Panc1 (cell line): ENCODE results near the gene MEF2D. TPM values are rescaled to one million over a fixed set of nuclear protein-coding genes. Genes with fewer than 3 reads are reported as not detected.

ENCODE experiments used
- ATAC-seq: fragments of 200-7000 bp; cut with Tn5 transposase; 2 replicates; pipeline ENCODE4 v1.9.1; 2020; ENCODE audit warnings: mild to moderate bottlenecking, moderate library complexity
- BruUV-seq: library from RNA; stranded (reverse); fragments of 400-500 nt; replicated peaks from 2 replicates; lab custom pipeline; 2021; lab: Mats Ljungman, UMichigan
- CTCF ChIA-PET: fragments of 300-600 bp; sonication (Branson Sonifier 250); formaldehyde crosslinking; loops from one replicate; lab custom pipeline; 2022; ENCODE audit warnings: antibody characterized with exemption; lab: Charles Lee
- POLR2A ChIA-PET: fragments of 300-600 bp; sonication (Branson Sonifier 250); formaldehyde crosslinking; loops from one replicate; lab custom pipeline; 2022; ENCODE audit warnings: antibody characterized with exemption; lab: Charles Lee
- DNase-seq: peaks from one replicate; pipeline ENCODE4 v3.0.0-alpha.2; 2010; ENCODE audit warnings: low read depth, low spot score
- H3K27ac ChIP-seq: 2 replicates; pipeline ENCODE4 v1.5.1; 2011; ENCODE audit warnings: mild to moderate bottlenecking, low read length, inconsistent platforms
- H3K27me3 ChIP-seq: fragments of 200-500 bp; sonication (Bioruptor generic); 2 replicates; pipeline ENCODE4 v1.6.0; 2014; ENCODE audit warnings: low read length, inconsistent platforms; ENCODE audit not compliant: control insufficient read depth, insufficient read depth
- H3K36me3 ChIP-seq: fragments of 200-500 bp; sonication (Bioruptor generic); 2 replicates; pipeline ENCODE4 v1.5.1; 2014; ENCODE audit warnings: inconsistent platforms, mild to moderate bottlenecking, low read length, moderate library complexity; ENCODE audit not compliant: control insufficient read depth, insufficient read depth
- H3K4me1 ChIP-seq: 2 replicates; pipeline ENCODE4 v1.5.1; 2011; ENCODE audit warnings: inconsistent platforms, mild to moderate bottlenecking, low read length, moderate library complexity; ENCODE audit not compliant: control insufficient read depth, insufficient read depth
- H3K4me3 ChIP-seq, 2 experiments: 2 replicates each; pipeline ENCODE4 v1.5.1; 2011 to 2012; ENCODE audit warnings: low read depth in 2 of 2, low read length in 2 of 2, mild to moderate bottlenecking in 2 of 2, inconsistent platforms in 1 of 2, moderate library complexity in 1 of 2
- H3K9me3 ChIP-seq: fragments of 200-500 bp; sonication (Bioruptor generic); 2 replicates; pipeline ENCODE4 v1.5.1; 2014; ENCODE audit warnings: low read depth, mild to moderate bottlenecking, inconsistent platforms, low read length, moderate library complexity; ENCODE audit not compliant: control insufficient read depth, insufficient read depth
- POLR2AphosphoS5 ChIP-seq: IDR thresholded peaks from 2 replicates; pipeline ENCODE4 v1.6.1; 2012; ENCODE audit warnings: mild to moderate bottlenecking, low read depth, low read length, moderate library complexity
- SIN3A ChIP-seq: IDR thresholded peaks from 2 replicates; pipeline ENCODE4 v1.6.1; 2012; ENCODE audit warnings: low read depth, mild to moderate bottlenecking, low read length, moderate library complexity, borderline replicate concordance; ENCODE audit not compliant: insufficient read depth
- TCF7L2 ChIP-seq: IDR thresholded peaks from 2 replicates; pipeline ENCODE4 v1.6.1; 2011; ENCODE audit warnings: mild to moderate bottlenecking, low read depth, low read length, inconsistent platforms
- in situ Hi-C: cut with HindIII; loops from 2 replicates; pipeline ENCODE4 v1.10.0; 2016; ENCODE audit warnings: low sequenced_read_pairs, low pct_unique_long_range_greater_than_20kb
- intact Hi-C: fragments of 100-400 bp; cut with micrococcal nuclease; formaldehyde crosslinking; loops from one replicate; pipeline ENCODE4 v1.10.0; 2022; ENCODE audit not compliant: unreplicated experiment
- total RNA-seq: library from RNA; stranded (reverse); gene quantifications from one replicate; pipeline ENCODE4 v1.2.1, GENCODE V29; 2021; ENCODE audit not compliant: unreplicated experiment
- TF ChIP-seq, protein P1 (sequence below): fragments of 450-650 bp; IDR thresholded peaks from 2 replicates; pipeline ENCODE4 v1.5.1; 2017; ENCODE audit warnings: mild to moderate bottlenecking
- TF ChIP-seq, protein P2 (sequence below), 2 experiments: IDR thresholded peaks; 2 replicates each; pipeline ENCODE4 v1.6.1; 2011 to 2012; ENCODE audit warnings: low read depth in 2 of 2, control low read depth in 1 of 2, low read length in 1 of 2, mild to moderate bottlenecking in 1 of 2, moderate library complexity in 1 of 2; ENCODE audit not compliant: insufficient read depth in 1 of 2

MEF2D gene
- total RNA-seq, 1 experiment from 2014 or later: 30.9 TPM

DNA sequence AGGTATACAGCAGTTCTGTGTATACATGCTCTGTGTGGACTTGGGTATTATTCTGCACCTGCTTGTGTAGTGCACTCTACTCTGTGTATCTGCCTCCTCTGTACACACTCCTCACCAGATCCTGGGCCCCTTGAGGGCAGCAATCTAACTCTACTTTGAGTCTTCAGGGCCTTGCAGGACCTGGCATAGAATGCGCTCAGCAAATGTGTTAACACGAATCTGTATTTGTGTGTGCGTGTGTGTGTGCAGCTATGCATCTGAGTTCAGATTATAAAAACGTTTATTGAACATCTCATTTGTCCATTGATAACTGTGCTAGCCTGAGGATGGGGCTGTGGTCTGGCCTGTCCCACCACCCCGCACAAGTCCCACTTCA lies 3.9 kb upstream of the MEF2D start:
- H3K27me3 ChIP-seq: no peaks in the 10 kb centered on the region
- peaks cover 8% of the 10 kb centered on the region; the same call in 1 of the 2 replicates for H3K36me3 ChIP-seq
- peak; percentile 33 for DNase-seq
- peak overlapping the region in 1 of 2 experiments; percentile 47; a peak in 2 of 4 replicates for H3K4me3 ChIP-seq
- in situ Hi-C loops: no loop called here
- no peak for ATAC-seq
- ChIA-PET POLR2A (interaction anchor here (0.6 to 1.0 kb wide), 5 partner anchors 8 to 115 kb away, joined by 3 read pairs; no protein-coding TSS in a partner anchor), CTCF (interaction anchor here (0.6 to 1.0 kb wide), 4 partner anchors 16 to 78 kb away, joined by 3 to 6 read pairs (median 4); no protein-coding TSS in a partner anchor)
- H3K27ac ChIP-seq: peak overlapping the region; percentile 92
- intact Hi-C loops: no loop called here
- BruUV-seq: no TSS peak
- TF ChIP-seq, protein P1, sequence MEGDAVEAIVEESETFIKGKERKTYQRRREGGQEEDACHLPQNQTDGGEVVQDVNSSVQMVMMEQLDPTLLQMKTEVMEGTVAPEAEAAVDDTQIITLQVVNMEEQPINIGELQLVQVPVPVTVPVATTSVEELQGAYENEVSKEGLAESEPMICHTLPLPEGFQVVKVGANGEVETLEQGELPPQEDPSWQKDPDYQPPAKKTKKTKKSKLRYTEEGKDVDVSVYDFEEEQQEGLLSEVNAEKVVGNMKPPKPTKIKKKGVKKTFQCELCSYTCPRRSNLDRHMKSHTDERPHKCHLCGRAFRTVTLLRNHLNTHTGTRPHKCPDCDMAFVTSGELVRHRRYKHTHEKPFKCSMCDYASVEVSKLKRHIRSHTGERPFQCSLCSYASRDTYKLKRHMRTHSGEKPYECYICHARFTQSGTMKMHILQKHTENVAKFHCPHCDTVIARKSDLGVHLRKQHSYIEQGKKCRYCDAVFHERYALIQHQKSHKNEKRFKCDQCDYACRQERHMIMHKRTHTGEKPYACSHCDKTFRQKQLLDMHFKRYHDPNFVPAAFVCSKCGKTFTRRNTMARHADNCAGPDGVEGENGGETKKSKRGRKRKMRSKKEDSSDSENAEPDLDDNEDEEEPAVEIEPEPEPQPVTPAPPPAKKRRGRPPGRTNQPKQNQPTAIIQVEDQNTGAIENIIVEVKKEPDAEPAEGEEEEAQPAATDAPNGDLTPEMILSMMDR: no peak
- TF ChIP-seq SIN3A: no peak
- TF ChIP-seq, protein P2, sequence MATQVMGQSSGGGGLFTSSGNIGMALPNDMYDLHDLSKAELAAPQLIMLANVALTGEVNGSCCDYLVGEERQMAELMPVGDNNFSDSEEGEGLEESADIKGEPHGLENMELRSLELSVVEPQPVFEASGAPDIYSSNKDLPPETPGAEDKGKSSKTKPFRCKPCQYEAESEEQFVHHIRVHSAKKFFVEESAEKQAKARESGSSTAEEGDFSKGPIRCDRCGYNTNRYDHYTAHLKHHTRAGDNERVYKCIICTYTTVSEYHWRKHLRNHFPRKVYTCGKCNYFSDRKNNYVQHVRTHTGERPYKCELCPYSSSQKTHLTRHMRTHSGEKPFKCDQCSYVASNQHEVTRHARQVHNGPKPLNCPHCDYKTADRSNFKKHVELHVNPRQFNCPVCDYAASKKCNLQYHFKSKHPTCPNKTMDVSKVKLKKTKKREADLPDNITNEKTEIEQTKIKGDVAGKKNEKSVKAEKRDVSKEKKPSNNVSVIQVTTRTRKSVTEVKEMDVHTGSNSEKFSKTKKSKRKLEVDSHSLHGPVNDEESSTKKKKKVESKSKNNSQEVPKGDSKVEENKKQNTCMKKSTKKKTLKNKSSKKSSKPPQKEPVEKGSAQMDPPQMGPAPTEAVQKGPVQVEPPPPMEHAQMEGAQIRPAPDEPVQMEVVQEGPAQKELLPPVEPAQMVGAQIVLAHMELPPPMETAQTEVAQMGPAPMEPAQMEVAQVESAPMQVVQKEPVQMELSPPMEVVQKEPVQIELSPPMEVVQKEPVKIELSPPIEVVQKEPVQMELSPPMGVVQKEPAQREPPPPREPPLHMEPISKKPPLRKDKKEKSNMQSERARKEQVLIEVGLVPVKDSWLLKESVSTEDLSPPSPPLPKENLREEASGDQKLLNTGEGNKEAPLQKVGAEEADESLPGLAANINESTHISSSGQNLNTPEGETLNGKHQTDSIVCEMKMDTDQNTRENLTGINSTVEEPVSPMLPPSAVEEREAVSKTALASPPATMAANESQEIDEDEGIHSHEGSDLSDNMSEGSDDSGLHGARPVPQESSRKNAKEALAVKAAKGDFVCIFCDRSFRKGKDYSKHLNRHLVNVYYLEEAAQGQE (IDR thresholded peaks at IDR 0.05; ENCODE audit: insufficient read depth in 1 of 2, low read depth in 2 of 2, low read length in 1 of 2): no peak
- no peak for TF ChIP-seq TCF7L2
- no peak for TF ChIP-seq POLR2AphosphoS5
- peaks cover 34% of the 10 kb centered on the region for H3K4me1 ChIP-seq
- no peaks in the 10 kb centered on the region for H3K9me3 ChIP-seq

DNA sequence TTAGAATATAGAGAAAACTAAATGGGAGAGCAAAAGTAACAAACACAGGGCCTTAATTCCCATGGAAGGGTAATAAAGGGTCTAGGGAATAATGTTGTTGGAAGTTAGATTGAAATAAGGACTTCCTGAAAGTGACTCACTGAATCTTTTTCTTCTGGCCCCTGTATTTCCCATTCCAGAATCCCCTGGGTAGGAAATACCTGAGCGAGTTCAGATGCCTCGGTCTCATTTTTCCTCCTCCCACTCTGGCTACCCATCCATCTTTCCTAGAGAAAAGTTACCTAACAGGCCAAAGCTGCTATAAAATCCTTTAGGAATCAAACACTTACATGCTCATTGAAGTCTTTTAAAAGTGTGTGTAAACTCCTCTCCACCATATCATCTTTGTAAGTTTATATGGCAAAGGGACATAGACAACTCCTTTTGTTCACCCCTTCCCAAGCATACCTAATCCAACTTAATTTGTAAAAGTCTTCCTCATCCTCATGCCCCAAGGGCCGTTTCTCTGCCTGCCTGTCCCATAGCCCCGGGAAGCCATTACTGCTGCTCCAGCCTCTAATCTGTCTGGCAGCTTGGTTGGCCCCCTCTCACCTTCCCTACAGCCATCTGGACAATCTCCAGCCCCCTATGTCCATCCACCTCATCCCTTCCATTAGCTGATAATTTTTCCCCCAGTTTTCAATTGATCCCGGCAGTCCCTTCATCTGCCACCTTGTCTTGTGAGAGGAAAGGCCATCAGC lies 3.3 kb upstream of the MEF2D start:
- in situ Hi-C loops: no loop called here
- intact Hi-C loops: no loop called here
- Histone ChIP-seq H3K9me3 (no peaks in the 10 kb centered on the region), H3K4me1 (peaks cover 36% of the 10 kb centered on the region), H3K36me3 (peaks cover 8% of the 10 kb centered on the region; the same call in 1 of the 2 replicates), H3K27me3 (no peaks in the 10 kb centered on the region), H3K4me3 (no peak overlapping the region), H3K27ac (peak overlapping the region; percentile 92)
- no peak for ATAC-seq
- CTCF ChIA-PET: interaction anchor here (1.0 to 1.3 kb wide), 2 partner anchors 23 to 38 kb away, joined by 3 read pairs; no protein-coding TSS in a partner anchor
- no TSS peak for BruUV-seq
- no peak for DNase-seq
- POLR2A ChIA-PET: interaction anchor here (1.0 kb wide), 1 partner anchor 43 kb away, joined by 3 read pairs; no protein-coding TSS in a partner anchor
- no peak for TF ChIP-seq SIN3A
- TF ChIP-seq, protein P2 (IDR thresholded peaks at IDR 0.05; ENCODE audit: insufficient read depth in 1 of 2, low read depth in 2 of 2, low read length in 1 of 2): no peak
- TF ChIP-seq TCF7L2: no peak
- no peak for TF ChIP-seq POLR2AphosphoS5
- TF ChIP-seq, protein P1: no peak
